ENCODE results near the gene TUBGCP2. TPM values are rescaled to one million over a fixed set of nuclear protein-coding genes. Genes with fewer than 3 reads are reported as not detected.

Gene TUBGCP2
- total RNA-seq, 3 donors from 2014 or later (not counting 1 experiment from before 2014, with no cell fraction given) = 74.3 to 81.8 (median 78.7) TPM

DNA sequence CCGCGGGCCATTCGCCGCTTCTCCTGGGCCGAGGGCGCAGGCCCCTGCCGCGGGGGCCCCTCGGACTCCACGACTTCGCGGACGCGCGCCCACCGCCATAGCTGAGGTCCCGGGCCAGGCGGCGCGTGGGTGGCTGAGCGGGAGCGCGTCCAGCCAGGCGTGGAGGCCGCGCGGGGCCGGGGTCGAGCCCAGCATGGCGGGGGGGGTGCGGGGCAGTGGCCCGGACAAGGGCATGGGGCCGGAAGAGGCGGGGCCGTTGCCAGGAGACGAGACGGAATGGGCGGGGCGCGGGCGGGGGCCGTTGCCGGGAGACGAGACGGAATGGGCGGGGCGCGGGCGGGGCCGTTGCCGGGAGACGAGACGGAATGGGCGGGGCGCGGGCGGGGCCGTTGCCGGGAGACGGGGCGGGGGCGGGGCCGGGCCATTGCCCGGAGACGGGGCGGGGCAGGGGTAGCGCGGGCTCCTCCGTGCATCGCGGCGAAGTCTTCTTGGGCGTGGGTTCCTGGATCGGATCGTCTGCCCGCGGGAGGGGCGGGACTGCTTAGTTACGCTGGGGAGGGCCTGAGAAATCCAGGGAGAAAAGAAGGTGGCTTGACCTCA lies 46.8 kb downstream of the TUBGCP2 start:
- ATAC-seq (peak; percentile 52 to 81 (median 69)), DNase-seq (peak; percentile 67 to 87)
- peak overlapping the region; percentile 85 for H3K27ac ChIP-seq (ENCODE audit: low read length)
- H3K27me3 ChIP-seq (ENCODE audit: control insufficient read depth, insufficient read depth, low read length) = no peaks in the 10 kb centered on the region
- intact Hi-C loops (cut with micrococcal nuclease) = no loop called here
- peak overlapping the region; percentile 39 for H3K4me3 ChIP-seq (ENCODE audit: low read length)
- under 1% methylated on average over 78 of the region's 79 CpGs for WGBS (ENCODE audit: insufficient coverage)
- Mint-ChIP-seq H3K36me3 (no peaks in the 10 kb centered on the region), H3K9me3 (no peaks in the 10 kb centered on the region), H3K27me3 (ENCODE audit: low read depth in 2 of 2) (peaks cover 0 to 2% of the 10 kb centered on the region in 2 donors), H3K4me3 (peak overlapping the region; percentile 69), H3K27ac (peak overlapping the region; percentile 46 to 65), H3K4me1 (peaks cover 23 to 77% of the 10 kb centered on the region in 2 donors)
- H3K36me3 ChIP-seq (ENCODE audit: control insufficient read depth, insufficient read depth, low read length) = peaks cover 26% of the 10 kb centered on the region
- TF ChIP-seq, protein P1, sequence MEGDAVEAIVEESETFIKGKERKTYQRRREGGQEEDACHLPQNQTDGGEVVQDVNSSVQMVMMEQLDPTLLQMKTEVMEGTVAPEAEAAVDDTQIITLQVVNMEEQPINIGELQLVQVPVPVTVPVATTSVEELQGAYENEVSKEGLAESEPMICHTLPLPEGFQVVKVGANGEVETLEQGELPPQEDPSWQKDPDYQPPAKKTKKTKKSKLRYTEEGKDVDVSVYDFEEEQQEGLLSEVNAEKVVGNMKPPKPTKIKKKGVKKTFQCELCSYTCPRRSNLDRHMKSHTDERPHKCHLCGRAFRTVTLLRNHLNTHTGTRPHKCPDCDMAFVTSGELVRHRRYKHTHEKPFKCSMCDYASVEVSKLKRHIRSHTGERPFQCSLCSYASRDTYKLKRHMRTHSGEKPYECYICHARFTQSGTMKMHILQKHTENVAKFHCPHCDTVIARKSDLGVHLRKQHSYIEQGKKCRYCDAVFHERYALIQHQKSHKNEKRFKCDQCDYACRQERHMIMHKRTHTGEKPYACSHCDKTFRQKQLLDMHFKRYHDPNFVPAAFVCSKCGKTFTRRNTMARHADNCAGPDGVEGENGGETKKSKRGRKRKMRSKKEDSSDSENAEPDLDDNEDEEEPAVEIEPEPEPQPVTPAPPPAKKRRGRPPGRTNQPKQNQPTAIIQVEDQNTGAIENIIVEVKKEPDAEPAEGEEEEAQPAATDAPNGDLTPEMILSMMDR (IDR thresholded peaks at IDR 0.05) = no peak
- H3K4me1 ChIP-seq (ENCODE audit: control insufficient read depth, insufficient read depth, low read length) = peaks cover 83% of the 10 kb centered on the region
- no peaks in the 10 kb centered on the region for H3K9me3 ChIP-seq (ENCODE audit: control insufficient read depth, insufficient read depth, low read length)

DNA sequence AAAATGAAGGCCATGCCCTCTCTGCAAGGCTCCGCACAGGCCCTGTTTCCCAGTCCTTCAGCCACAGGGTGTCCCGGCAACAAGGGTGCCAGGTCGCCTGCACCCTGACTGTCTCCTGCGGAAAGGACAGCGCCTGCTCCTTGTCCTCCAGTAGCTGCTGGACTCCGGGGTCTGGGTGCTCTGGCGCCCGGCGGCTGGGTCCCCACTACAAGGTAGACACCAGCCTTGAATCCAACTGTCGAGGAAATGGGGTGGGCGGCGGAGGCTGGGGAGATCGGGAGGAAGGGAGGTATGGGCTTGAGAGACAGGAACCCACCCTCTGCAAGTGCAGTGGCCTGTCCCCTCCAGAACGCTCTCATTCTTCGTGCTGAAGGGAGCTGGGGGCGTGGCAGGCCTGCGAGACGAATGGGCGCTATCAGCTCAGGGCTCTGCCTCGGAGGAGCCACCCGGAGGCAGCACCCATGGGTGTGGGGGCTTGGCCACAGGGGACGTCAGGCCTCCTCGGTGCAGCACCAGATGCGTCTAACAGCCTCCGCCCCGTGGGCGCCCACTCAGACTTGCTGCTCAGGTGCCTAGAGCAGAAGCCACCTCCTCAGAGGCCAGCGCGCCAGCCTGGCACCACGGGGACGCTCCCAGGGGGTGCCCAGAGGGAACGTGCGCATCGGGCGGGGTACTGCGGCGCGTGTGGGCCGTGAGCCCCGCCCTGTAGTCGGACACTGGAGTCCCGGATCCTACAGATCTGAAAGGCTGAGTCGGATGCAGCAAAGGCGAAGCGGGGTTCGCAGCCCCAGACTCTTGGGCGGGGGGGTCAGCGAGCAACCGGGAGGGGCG lies 47.6 kb downstream of the TUBGCP2 start:
- H3K9me3 Mint-ChIP-seq = no peaks in the 10 kb centered on the region
- 25% methylated on average over 46 of the region's 50 CpGs for WGBS (ENCODE audit: insufficient coverage)

DNA sequence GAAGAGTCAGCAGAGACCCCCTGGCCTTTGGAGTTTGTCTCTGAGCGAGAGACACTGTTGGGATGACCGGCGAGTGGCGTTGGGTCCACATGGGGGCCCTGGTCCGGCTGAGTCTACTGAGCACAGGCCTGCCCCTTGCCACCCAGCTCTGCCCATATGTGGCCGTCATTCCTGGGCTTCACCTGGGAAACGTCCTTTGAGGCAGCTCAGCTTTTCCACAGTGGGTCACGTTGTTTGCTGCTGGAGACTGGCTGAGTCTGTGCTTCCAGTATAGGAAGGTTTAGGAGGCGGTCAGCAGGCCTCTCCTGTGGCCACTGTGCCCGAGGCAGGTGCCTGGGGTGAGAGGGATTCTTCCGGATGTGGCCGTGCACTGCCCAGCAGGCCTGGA lies 49.1 kb downstream of the TUBGCP2 start:
- intact Hi-C loops (cut with micrococcal nuclease) = loop anchor here (2.0 kb wide), 1 partner anchor 19 kb away; no protein-coding TSS in a partner anchor
- no peak for ATAC-seq
- peak overlapping the region; percentile 80 for H3K27ac ChIP-seq (ENCODE audit: low read length)
- 42% methylated on average over 12 of the region's 12 CpGs for WGBS (ENCODE audit: insufficient coverage)
- H3K9me3 ChIP-seq (ENCODE audit: control insufficient read depth, insufficient read depth, low read length) = no peaks in the 10 kb centered on the region
- Mint-ChIP-seq H3K4me3 (peak overlapping the region; percentile 74), H3K27me3 (ENCODE audit: low read depth in 2 of 2) (peaks cover 0 to 2% of the 10 kb centered on the region in 2 donors), H3K9me3 (no peaks in the 10 kb centered on the region), H3K27ac (peak overlapping the region; percentile 83 to 89), H3K4me1 (peaks cover 23 to 63% of the 10 kb centered on the region in 2 donors), H3K36me3 (no peaks in the 10 kb centered on the region)
- TF ChIP-seq, protein P1 (IDR thresholded peaks at IDR 0.05) = no peak
- DNase-seq = no peak
- no peak overlapping the region for H3K4me3 ChIP-seq (ENCODE audit: low read length)
- H3K27me3 ChIP-seq (ENCODE audit: control insufficient read depth, insufficient read depth, low read length) = no peaks in the 10 kb centered on the region
- peaks cover 15% of the 10 kb centered on the region for H3K36me3 ChIP-seq (ENCODE audit: control insufficient read depth, insufficient read depth, low read length)
- H3K4me1 ChIP-seq (ENCODE audit: control insufficient read depth, insufficient read depth, low read length) = peaks cover 74% of the 10 kb centered on the region

More for the DNA sequence above, 47.6 kb downstream of the TUBGCP2 start:
- Mint-ChIP-seq H3K27ac (peak overlapping the region; percentile 65 to 83), H3K4me1 (peaks cover 23 to 77% of the 10 kb centered on the region in 2 donors), H3K36me3 (no peaks in the 10 kb centered on the region), H3K4me3 (peak overlapping the region; percentile 77), H3K27me3 (ENCODE audit: low read depth in 2 of 2) (peaks cover 0 to 2% of the 10 kb centered on the region in 2 donors)
- ATAC-seq (peak; percentile 52 to 72 (median 65)), DNase-seq (peak; percentile 56 to 82)
- H3K27ac ChIP-seq (ENCODE audit: low read length) = peak overlapping the region; percentile 85
- intact Hi-C loops (cut with micrococcal nuclease) = no loop called here
- H3K9me3 ChIP-seq (ENCODE audit: control insufficient read depth, insufficient read depth, low read length) = no peaks in the 10 kb centered on the region
- no peaks in the 10 kb centered on the region for H3K27me3 ChIP-seq (ENCODE audit: control insufficient read depth, insufficient read depth, low read length)
- H3K4me3 ChIP-seq (ENCODE audit: low read length) = peak overlapping the region; percentile 39
- TF ChIP-seq, protein P1 (IDR thresholded peaks at IDR 0.05) = no peak
- H3K4me1 ChIP-seq (ENCODE audit: control insufficient read depth, insufficient read depth, low read length) = peaks cover 84% of the 10 kb centered on the region
- peaks cover 18% of the 10 kb centered on the region for H3K36me3 ChIP-seq (ENCODE audit: control insufficient read depth, insufficient read depth, low read length)
